ENCODE results near the gene FAM76B. TPM values are rescaled to one million over a fixed set of nuclear protein-coding genes. Genes with fewer than 3 reads are reported as not detected.

The FAM76B gene
- polyA plus RNA-seq, 1 experiment = 21.2 TPM

- H3K27ac ChIP-seq (ENCODE audit: low read depth, low read length) = no peak overlapping the region
- H3K27me3 ChIP-seq (ENCODE audit: control insufficient read depth, insufficient read depth, low read length) = peaks cover 8% of the 10 kb centered on the region
- no peak for TF ChIP-seq CTCF (IDR thresholded peaks at IDR 0.05; ENCODE audit: low read depth, low read length)
- DNase-seq (ENCODE audit: low read depth, low spot score) = no peak
- H3K4me3 ChIP-seq (ENCODE audit: low read depth, low read length) = no peak overlapping the region
- CTCF ChIA-PET = no interaction called here
- POLR2A ChIA-PET = no interaction called here
- no peaks in the 10 kb centered on the region for H3K9me3 ChIP-seq (ENCODE audit: control insufficient read depth, insufficient read depth, low read length)
Observed at GRCh38 chr11:95728790-95729189, 60.8 kb downstream of the FAM76B start.

GRCh38 chr11:95728094-95728493, 61.5 kb downstream of the FAM76B start:
- CTCF ChIA-PET = interaction anchor here (0.6 kb wide), 1 partner anchor 8 kb away, joined by 6 read pairs; no protein-coding TSS in a partner anchor
- no peaks in the 10 kb centered on the region for H3K9me3 ChIP-seq (ENCODE audit: control insufficient read depth, insufficient read depth, low read length)
- POLR2A ChIA-PET = no interaction called here

GRCh38 chr11:95727620-95728019, 62.0 kb downstream of the FAM76B start:
- Histone ChIP-seq H3K4me3 (ENCODE audit: low read depth, low read length) (no peak overlapping the region), H3K9me3 (ENCODE audit: control insufficient read depth, insufficient read depth, low read length) (no peaks in the 10 kb centered on the region), H3K27me3 (ENCODE audit: control insufficient read depth, insufficient read depth, low read length) (peaks cover 8% of the 10 kb centered on the region), H3K27ac (ENCODE audit: low read depth, low read length) (no peak overlapping the region)
- TF ChIP-seq CTCF (IDR thresholded peaks at IDR 0.05; ENCODE audit: low read depth, low read length) = no peak
- ChIA-PET POLR2A (no interaction called here), CTCF (no interaction called here)
- no peak for DNase-seq (ENCODE audit: low read depth, low spot score)

More at GRCh38 chr11:95728094-95728493, 61.5 kb downstream of the FAM76B start:
- TF ChIP-seq CTCF (IDR thresholded peaks at IDR 0.05; ENCODE audit: low read depth, low read length) = no peak
- no peak for DNase-seq (ENCODE audit: low read depth, low spot score)
- peaks cover 8% of the 10 kb centered on the region for H3K27me3 ChIP-seq (ENCODE audit: control insufficient read depth, insufficient read depth, low read length)
- H3K27ac ChIP-seq (ENCODE audit: low read depth, low read length) = no peak overlapping the region
- H3K4me3 ChIP-seq (ENCODE audit: low read depth, low read length) = no peak overlapping the region

GRCh38 chr11:95727111-95727510, 62.5 kb downstream of the FAM76B start:
- H3K4me3 ChIP-seq (ENCODE audit: low read depth, low read length) = no peak overlapping the region
- ChIA-PET POLR2A (interaction anchor here (0.6 kb wide), 1 partner anchor 14 kb away, joined by 5 read pairs; no protein-coding TSS in a partner anchor), CTCF (interaction anchor here (2.9 kb wide), 1 partner anchor 22 kb away, joined by 26 read pairs; no protein-coding TSS in a partner anchor)
- H3K27me3 ChIP-seq (ENCODE audit: control insufficient read depth, insufficient read depth, low read length) = peaks cover 8% of the 10 kb centered on the region
- no peak for DNase-seq (ENCODE audit: low read depth, low spot score)
- no peak for TF ChIP-seq CTCF (IDR thresholded peaks at IDR 0.05; ENCODE audit: low read depth, low read length)
- H3K9me3 ChIP-seq (ENCODE audit: control insufficient read depth, insufficient read depth, low read length) = no peaks in the 10 kb centered on the region
- H3K27ac ChIP-seq (ENCODE audit: low read depth, low read length) = no peak overlapping the region

- peaks cover 8% of the 10 kb centered on the region for H3K27me3 ChIP-seq (ENCODE audit: control insufficient read depth, insufficient read depth, low read length)
- no peak overlapping the region for H3K4me3 ChIP-seq (ENCODE audit: low read depth, low read length)
- POLR2A ChIA-PET = no interaction called here
- no peak for DNase-seq (ENCODE audit: low read depth, low spot score)
- CTCF ChIA-PET = interaction anchor here (0.6 to 2.9 kb wide), 2 partner anchors 20 to 670 kb away, joined by 3 to 26 read pairs; no protein-coding TSS in a partner anchor
- TF ChIP-seq CTCF (IDR thresholded peaks at IDR 0.05; ENCODE audit: low read depth, low read length) = no peak
- no peak overlapping the region for H3K27ac ChIP-seq (ENCODE audit: low read depth, low read length)
- H3K9me3 ChIP-seq (ENCODE audit: control insufficient read depth, insufficient read depth, low read length) = no peaks in the 10 kb centered on the region
Observed at GRCh38 chr11:95725196-95725595, 64.4 kb downstream of the FAM76B start.

All from AG04450 (cell line).